H1 (cell line): Measurements from ENCODE around the gene PPP1R12B.

Source experiments
- CHD2 ChIP-seq: IDR thresholded peaks from 2 replicates; pipeline ENCODE4 v1.6.1; 2012; ENCODE audit warnings: low read length, improper control_type of control experiment
- CREB1 ChIP-seq: IDR thresholded peaks from 2 replicates; pipeline ENCODE4 v1.6.1; 2012; ENCODE audit warnings: inconsistent platforms
- JUND ChIP-seq: IDR thresholded peaks from 2 replicates; pipeline ENCODE4 v1.6.1; 2011; ENCODE audit warnings: mild to moderate bottlenecking, improper control_type of control experiment, low read length
- KDM5A ChIP-seq: fragments of 200-600 bp; IDR thresholded peaks from 2 replicates; pipeline ENCODE4 v1.7.1; 2012; ENCODE audit warnings: mild to moderate bottlenecking, low read length, inconsistent platforms, mixed read lengths
- SP4 ChIP-seq: IDR thresholded peaks from 2 replicates; pipeline ENCODE4 v1.6.1; 2012; ENCODE audit warnings: low read length, inconsistent platforms
- TAF1 ChIP-seq: IDR thresholded peaks from 2 replicates; pipeline ENCODE4 v1.6.1; 2011; ENCODE audit warnings: mild to moderate bottlenecking, low read depth, low read length
- TF ChIP-seq, protein P1 (sequence below), 3 experiments: IDR thresholded peaks; 1 replicate in 2 of 3; 2 replicates in 1 of 3; pipeline versions ENCODE4 v1.5.1 to v1.6.1; 2011; ENCODE audit warnings: low read length in 3 of 3, mild to moderate bottlenecking in 3 of 3, inconsistent platforms in 2 of 3, low read depth in 1 of 3, moderate library complexity in 1 of 3; ENCODE audit not compliant: insufficient read depth in 1 of 3; ENCODE audit errors: control extremely low read depth in 1 of 3
- TF ChIP-seq, protein P2 (sequence below): IDR thresholded peaks from 2 replicates; pipeline ENCODE4 v1.6.1; 2012; ENCODE audit warnings: inconsistent platforms

DNA sequence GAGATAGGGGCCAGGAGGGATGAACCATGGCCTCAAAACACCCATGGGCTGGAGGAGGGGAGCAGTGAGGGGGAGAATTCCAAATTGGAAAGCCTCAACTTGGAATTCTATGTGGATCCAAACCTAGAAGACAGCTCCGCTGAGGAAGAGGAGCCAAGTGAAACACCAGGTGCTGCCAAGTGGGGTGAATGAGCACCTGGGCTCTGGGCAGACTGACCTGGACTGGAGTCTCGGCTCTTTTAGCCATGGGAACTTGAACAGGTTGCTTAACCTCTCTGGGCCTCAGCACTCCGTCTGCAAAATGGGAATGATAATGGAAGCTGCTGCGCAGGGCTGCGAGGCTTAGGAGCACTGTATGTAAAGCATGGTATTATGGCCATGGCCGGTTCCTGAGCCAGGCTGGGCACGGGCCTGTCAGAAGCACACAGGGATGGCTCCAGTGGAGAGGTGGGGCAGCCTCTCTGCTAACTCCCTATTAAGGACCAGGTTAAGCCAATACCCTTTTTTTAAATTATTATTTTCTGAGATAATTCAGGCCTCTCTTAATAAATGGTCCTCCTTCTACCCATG is 280.2 kb downstream of the PPP1R12B start:
- TF ChIP-seq, protein P1, sequence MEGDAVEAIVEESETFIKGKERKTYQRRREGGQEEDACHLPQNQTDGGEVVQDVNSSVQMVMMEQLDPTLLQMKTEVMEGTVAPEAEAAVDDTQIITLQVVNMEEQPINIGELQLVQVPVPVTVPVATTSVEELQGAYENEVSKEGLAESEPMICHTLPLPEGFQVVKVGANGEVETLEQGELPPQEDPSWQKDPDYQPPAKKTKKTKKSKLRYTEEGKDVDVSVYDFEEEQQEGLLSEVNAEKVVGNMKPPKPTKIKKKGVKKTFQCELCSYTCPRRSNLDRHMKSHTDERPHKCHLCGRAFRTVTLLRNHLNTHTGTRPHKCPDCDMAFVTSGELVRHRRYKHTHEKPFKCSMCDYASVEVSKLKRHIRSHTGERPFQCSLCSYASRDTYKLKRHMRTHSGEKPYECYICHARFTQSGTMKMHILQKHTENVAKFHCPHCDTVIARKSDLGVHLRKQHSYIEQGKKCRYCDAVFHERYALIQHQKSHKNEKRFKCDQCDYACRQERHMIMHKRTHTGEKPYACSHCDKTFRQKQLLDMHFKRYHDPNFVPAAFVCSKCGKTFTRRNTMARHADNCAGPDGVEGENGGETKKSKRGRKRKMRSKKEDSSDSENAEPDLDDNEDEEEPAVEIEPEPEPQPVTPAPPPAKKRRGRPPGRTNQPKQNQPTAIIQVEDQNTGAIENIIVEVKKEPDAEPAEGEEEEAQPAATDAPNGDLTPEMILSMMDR (IDR thresholded peaks at IDR 0.05; ENCODE audit: control extremely low read depth in 1 of 3, insufficient read depth in 1 of 3, low read depth in 1 of 3, low read length in 3 of 3): no peak
- TF ChIP-seq CREB1 (no peak), TAF1 (no peak), SP4 (no peak), CHD2 (no peak), KDM5A (no peak), JUND (no peak)
- TF ChIP-seq, protein P2, sequence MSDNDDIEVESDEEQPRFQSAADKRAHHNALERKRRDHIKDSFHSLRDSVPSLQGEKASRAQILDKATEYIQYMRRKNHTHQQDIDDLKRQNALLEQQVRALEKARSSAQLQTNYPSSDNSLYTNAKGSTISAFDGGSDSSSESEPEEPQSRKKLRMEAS: no peak
